Stimulated activated CD4-positive, alpha-beta T cell treated with anti-CD3 and anti-CD28 coated beads, Interleukin-12 subunit alpha, Interleukin-12 subunit beta, amount 100 ng/mL, for 24 hours (primary cell): ENCODE measurements around the gene SPSB4.

Source experiments
- DNase-seq, 2 experiments: peaks; one replicate each; pipeline ENCODE4 v3.0.0-alpha.2; 2020; ENCODE audit warnings: low read depth in 2 of 2

SPSB4 gene

GRCh38 chr3:141076036-141076773 lies 25.1 kb downstream of the SPSB4 start:
- DNase-seq: no peak

- no peak for DNase-seq
Observed at GRCh38 chr3:141076797-141077571, 25.8 kb downstream of the SPSB4 start.

- no peak for DNase-seq
Observed at GRCh38 chr3:141077631-141078030, 26.5 kb downstream of the SPSB4 start.

GRCh38 chr3:141078200-141078599 lies 27.1 kb downstream of the SPSB4 start:
- no peak for DNase-seq

- DNase-seq: no peak
Observed at GRCh38 chr3:141080431-141080830, 29.3 kb downstream of the SPSB4 start.

- no peak for DNase-seq
Observed at GRCh38 chr3:141081141-141081795, 30.1 kb downstream of the SPSB4 start.

- no peak for DNase-seq
Observed at GRCh38 chr3:141082064-141082463, 30.9 kb downstream of the SPSB4 start.

- no peak for DNase-seq
Observed at GRCh38 chr3:141083226-141083625, 32.1 kb downstream of the SPSB4 start.

GRCh38 chr3:141083836-141084649 lies 32.9 kb downstream of the SPSB4 start:
- no peak for DNase-seq

GRCh38 chr3:141085343-141086070 lies 34.4 kb downstream of the SPSB4 start:
- no peak for DNase-seq

- DNase-seq: no peak
Observed at GRCh38 chr3:141086188-141086587, 35.0 kb downstream of the SPSB4 start.

- DNase-seq: no peak
Observed at GRCh38 chr3:141087076-141087777, 36.1 kb downstream of the SPSB4 start.

GRCh38 chr3:141087778-141088130 lies 36.6 kb downstream of the SPSB4 start:
- no peak for DNase-seq

- DNase-seq: no peak
Observed at GRCh38 chr3:141089339-141090152, 38.4 kb downstream of the SPSB4 start.

GRCh38 chr3:141091426-141091825 lies 40.3 kb downstream of the SPSB4 start:
- DNase-seq: no peak

GRCh38 chr3:141092663-141093062 lies 41.5 kb downstream of the SPSB4 start:
- no peak for DNase-seq

- DNase-seq: no peak
Observed at GRCh38 chr3:141093397-141093796, 42.2 kb downstream of the SPSB4 start.

- DNase-seq: no peak
Observed at GRCh38 chr3:141093971-141094684, 43.0 kb downstream of the SPSB4 start.
